NCI-H510A treated with DMSO at 0.1 percent for 48 hours (cell line): ENCODE results near the gene GPC6.

Experiments used
- DNase-seq: peaks from one replicate; lab custom pipeline; 2025; lab: John Stamatoyannopoulos, UW

Gene GPC6

GRCh38 chr13:94212196-94212595 lies 985.6 kb downstream of the GPC6 start:
- DNase-seq, result no peak

- no peak for DNase-seq
These were observed 987.5 kb downstream of the GPC6 start for GRCh38 chr13:94214121-94214520.

GRCh38 chr13:94214975-94215374 lies 988.4 kb downstream of the GPC6 start:
- no peak for DNase-seq

GRCh38 chr13:94216476-94216875 lies 989.9 kb downstream of the GPC6 start:
- no peak for DNase-seq

GRCh38 chr13:94217370-94217769 lies 990.8 kb downstream of the GPC6 start:
- DNase-seq, result no peak

- DNase-seq, result no peak
These were observed 991.9 kb downstream of the GPC6 start for GRCh38 chr13:94218537-94218936.

GRCh38 chr13:94218951-94219350 lies 992.3 kb downstream of the GPC6 start:
- DNase-seq, result no peak

GRCh38 chr13:94224670-94225069 lies 998.1 kb downstream of the GPC6 start:
- DNase-seq, result no peak

GRCh38 chr13:94227255-94227879 lies 1000.8 kb downstream of the GPC6 start:
- no peak for DNase-seq

GRCh38 chr13:94228763-94229162 lies 1002.2 kb downstream of the GPC6 start:
- no peak for DNase-seq

GRCh38 chr13:94232161-94232950 lies 1005.7 kb downstream of the GPC6 start:
- no peak for DNase-seq

GRCh38 chr13:94232956-94233355 lies 1006.3 kb downstream of the GPC6 start:
- no peak for DNase-seq

- DNase-seq, result no peak
These were observed 1006.8 kb downstream of the GPC6 start for GRCh38 chr13:94233401-94233800.

- no peak for DNase-seq
These were observed 1007.2 kb downstream of the GPC6 start for GRCh38 chr13:94233837-94234236.

- no peak for DNase-seq
These were observed 1008.1 kb downstream of the GPC6 start for GRCh38 chr13:94234738-94235137.

- no peak for DNase-seq
These were observed 1009.5 kb downstream of the GPC6 start for GRCh38 chr13:94236132-94236531.

- DNase-seq, result no peak
These were observed 1010.3 kb downstream of the GPC6 start for GRCh38 chr13:94236872-94237271.

- no peak for DNase-seq
These were observed 1012.5 kb downstream of the GPC6 start for GRCh38 chr13:94239135-94239534.

GRCh38 chr13:94242554-94242953 lies 1015.9 kb downstream of the GPC6 start:
- no peak for DNase-seq

GRCh38 chr13:94243551-94243950 lies 1016.9 kb downstream of the GPC6 start:
- DNase-seq, result no peak

GRCh38 chr13:94246495-94246894 lies 1019.9 kb downstream of the GPC6 start:
- no peak for DNase-seq

GRCh38 chr13:94247890-94248289 lies 1021.3 kb downstream of the GPC6 start:
- no peak for DNase-seq

- no peak for DNase-seq
These were observed 1022.0 kb downstream of the GPC6 start for GRCh38 chr13:94248454-94249228.
